Measurements from ENCODE around the gene LY6G6C.

The LY6G6C gene

GRCh38 chr6:31739639-31740396 is 18.3 kb upstream of the LY6G6C start, which contains the start of gene MSH5 (continued):
- TF ChIP-seq ZNF138 (tag by site-specific recombination; IDR thresholded peaks at IDR 0.05; ENCODE audit: borderline replicate concordance) (no peak), OSR2 (tag by site-specific recombination; IDR thresholded peaks at IDR 0.05) (no peak), ZNF610 (tag by site-specific recombination; IDR thresholded peaks at IDR 0.05; ENCODE audit: borderline replicate concordance) (peak; percentile 61; the same call in 1 of the 2 replicates), ZNF280D (tag by site-specific recombination; IDR thresholded peaks at IDR 0.05) (no peak), GFI1B (tag by site-specific recombination; IDR thresholded peaks at IDR 0.05) (no peak), ZNF521 (tag by site-specific recombination; IDR thresholded peaks at IDR 0.05) (no peak), MZF1 (tag by site-specific recombination; IDR thresholded peaks at IDR 0.05; ENCODE audit: borderline replicate concordance) (no peak), ZNF354C (tag by site-specific recombination; IDR thresholded peaks at IDR 0.05; ENCODE audit: borderline replicate concordance, low read depth) (no peak), ZNF335 (tag by site-specific recombination; conservative IDR thresholded peaks at IDR 0.05) (peak; percentile 9; the same call in 1 of the 2 replicates), ZNF747 (tag by site-specific recombination; IDR thresholded peaks at IDR 0.05) (no peak), ZNF664 (tag by site-specific recombination; IDR thresholded peaks at IDR 0.05) (no peak), ZNF16 (tag by site-specific recombination; IDR thresholded peaks at IDR 0.05; ENCODE audit: low read depth) (no peak), ZNF274 (IDR thresholded peaks at IDR 0.05; ENCODE audit: low read length) (no peak), ZNF274 (tag by site-specific recombination; IDR thresholded peaks at IDR 0.05; ENCODE audit: borderline replicate concordance) (no peak), ZNF157 (tag by site-specific recombination; IDR thresholded peaks at IDR 0.05) (no peak), ZNF670 (tag by site-specific recombination; IDR thresholded peaks at IDR 0.05; ENCODE audit: low read depth) (no peak), ZNF239 (tag by site-specific recombination; IDR thresholded peaks at IDR 0.05) (no peak), YY2 (tag by site-specific recombination; IDR thresholded peaks at IDR 0.05) (peak; percentile 90), KLF7 (tag by site-specific recombination; IDR thresholded peaks at IDR 0.05; ENCODE audit: borderline replicate concordance) (peak; percentile 97), ZNF169 (tag by site-specific recombination; IDR thresholded peaks at IDR 0.05) (no peak), ZFP3 (tag by site-specific recombination; IDR thresholded peaks at IDR 0.05; ENCODE audit: low read depth) (no peak), ZNF660 (tag by site-specific recombination; IDR thresholded peaks at IDR 0.05) (peak; percentile 55; the same call in 1 of the 2 replicates), ZNF677 (tag by site-specific recombination; IDR thresholded peaks at IDR 0.05) (no peak), ZNF148 (tag by site-specific recombination; IDR thresholded peaks at IDR 0.05; ENCODE audit: borderline replicate concordance) (no peak)
- TF ChIP-seq, protein P1, sequence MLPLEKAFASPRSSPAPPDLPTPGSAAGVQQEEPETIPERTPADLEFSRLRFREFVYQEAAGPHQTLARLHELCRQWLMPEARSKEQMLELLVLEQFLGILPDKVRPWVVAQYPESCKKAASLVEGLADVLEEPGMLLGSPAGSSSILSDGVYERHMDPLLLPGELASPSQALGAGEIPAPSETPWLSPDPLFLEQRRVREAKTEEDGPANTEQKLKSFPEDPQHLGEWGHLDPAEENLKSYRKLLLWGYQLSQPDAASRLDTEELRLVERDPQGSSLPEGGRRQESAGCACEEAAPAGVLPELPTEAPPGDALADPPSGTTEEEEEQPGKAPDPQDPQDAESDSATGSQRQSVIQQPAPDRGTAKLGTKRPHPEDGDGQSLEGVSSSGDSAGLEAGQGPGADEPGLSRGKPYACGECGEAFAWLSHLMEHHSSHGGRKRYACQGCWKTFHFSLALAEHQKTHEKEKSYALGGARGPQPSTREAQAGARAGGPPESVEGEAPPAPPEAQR (tag by site-specific recombination; IDR thresholded peaks at IDR 0.05) = no peak; the same call in 1 of the 2 replicates
- TF ChIP-seq, protein P2, sequence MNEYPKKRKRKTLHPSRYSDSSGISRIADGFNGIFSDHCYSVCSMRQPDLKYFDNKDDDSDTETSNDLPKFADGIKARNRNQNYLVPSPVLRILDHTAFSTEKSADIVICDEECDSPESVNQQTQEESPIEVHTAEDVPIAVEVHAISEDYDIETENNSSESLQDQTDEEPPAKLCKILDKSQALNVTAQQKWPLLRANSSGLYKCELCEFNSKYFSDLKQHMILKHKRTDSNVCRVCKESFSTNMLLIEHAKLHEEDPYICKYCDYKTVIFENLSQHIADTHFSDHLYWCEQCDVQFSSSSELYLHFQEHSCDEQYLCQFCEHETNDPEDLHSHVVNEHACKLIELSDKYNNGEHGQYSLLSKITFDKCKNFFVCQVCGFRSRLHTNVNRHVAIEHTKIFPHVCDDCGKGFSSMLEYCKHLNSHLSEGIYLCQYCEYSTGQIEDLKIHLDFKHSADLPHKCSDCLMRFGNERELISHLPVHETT (tag by site-specific recombination; IDR thresholded peaks at IDR 0.05) = peak; percentile 40; the same call in 1 of the 2 replicates
- TF ChIP-seq, protein P3, sequence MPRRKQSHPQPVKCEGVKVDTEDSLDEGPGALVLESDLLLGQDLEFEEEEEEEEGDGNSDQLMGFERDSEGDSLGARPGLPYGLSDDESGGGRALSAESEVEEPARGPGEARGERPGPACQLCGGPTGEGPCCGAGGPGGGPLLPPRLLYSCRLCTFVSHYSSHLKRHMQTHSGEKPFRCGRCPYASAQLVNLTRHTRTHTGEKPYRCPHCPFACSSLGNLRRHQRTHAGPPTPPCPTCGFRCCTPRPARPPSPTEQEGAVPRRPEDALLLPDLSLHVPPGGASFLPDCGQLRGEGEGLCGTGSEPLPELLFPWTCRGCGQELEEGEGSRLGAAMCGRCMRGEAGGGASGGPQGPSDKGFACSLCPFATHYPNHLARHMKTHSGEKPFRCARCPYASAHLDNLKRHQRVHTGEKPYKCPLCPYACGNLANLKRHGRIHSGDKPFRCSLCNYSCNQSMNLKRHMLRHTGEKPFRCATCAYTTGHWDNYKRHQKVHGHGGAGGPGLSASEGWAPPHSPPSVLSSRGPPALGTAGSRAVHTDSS (tag by site-specific recombination; IDR thresholded peaks at IDR 0.05) = peak; percentile 8; the same call in 1 of the 2 replicates
